Measurements from ENCODE around the gene TMEM209.

GRCh38 chr7:130129011-130129411, 76.2 kb downstream of the TMEM209 start:
- TF ChIP-seq CTCF (IDR thresholded peaks at IDR 0.05; ENCODE audit: low read depth, low read length, missing input control) (no peak), RAD21 (IDR thresholded peaks at IDR 0.05) (no peak), HNF4A (conservative IDR thresholded peaks at IDR 0.05) (no peak)
